GM18505 (cell line): Measurements from ENCODE around the gene PTPRG.

Experiments
- ATAC-seq: cut with Tn5 transposase; IDR thresholded peaks from one replicate; pipeline ENCODE4 v1.9.1; 2021; ENCODE audit not compliant: unreplicated experiment
- POLR2A ChIP-seq: IDR thresholded peaks from 4 replicates; pipeline ENCODE4 v1.6.1; 2011; ENCODE audit warnings: borderline replicate concordance; ENCODE audit not compliant: insufficient read depth, insufficient read length; ENCODE audit errors: extremely low read depth

Gene PTPRG

GRCh38 chr3:62159709-62160092 lies 598.3 kb downstream of the PTPRG start:
- no peak for ATAC-seq
- TF ChIP-seq POLR2A = no peak

- no peak for TF ChIP-seq POLR2A
- no peak for ATAC-seq
Observed at GRCh38 chr3:62161371-62161770, 600.0 kb downstream of the PTPRG start.

- ATAC-seq = no peak
- no peak for TF ChIP-seq POLR2A
Observed at GRCh38 chr3:62164196-62164595, 602.8 kb downstream of the PTPRG start.

GRCh38 chr3:62164746-62165145 lies 603.4 kb downstream of the PTPRG start:
- ATAC-seq = no peak
- TF ChIP-seq POLR2A = no peak

- no peak for TF ChIP-seq POLR2A
- ATAC-seq = no peak
Observed at GRCh38 chr3:62167566-62168262, 606.3 kb downstream of the PTPRG start.

GRCh38 chr3:62168356-62168755 lies 607.0 kb downstream of the PTPRG start:
- no peak for TF ChIP-seq POLR2A

GRCh38 chr3:62169906-62170660 lies 608.7 kb downstream of the PTPRG start:
- TF ChIP-seq POLR2A = no peak
- ATAC-seq = no peak

More at GRCh38 chr3:62168356-62168755, 607.0 kb downstream of the PTPRG start:
- no peak for ATAC-seq

GRCh38 chr3:62171789-62172188 lies 610.4 kb downstream of the PTPRG start:
- ATAC-seq = no peak
- TF ChIP-seq POLR2A = no peak

- ATAC-seq = no peak
- TF ChIP-seq POLR2A = no peak
Observed at GRCh38 chr3:62172199-62172598, 610.8 kb downstream of the PTPRG start.

- no peak for TF ChIP-seq POLR2A
- ATAC-seq = no peak
Observed at GRCh38 chr3:62173939-62174515, 612.7 kb downstream of the PTPRG start.

- no peak for ATAC-seq
- TF ChIP-seq POLR2A = no peak
Observed at GRCh38 chr3:62175161-62175560, 613.8 kb downstream of the PTPRG start.

GRCh38 chr3:62178032-62178431 lies 616.7 kb downstream of the PTPRG start:
- no peak for TF ChIP-seq POLR2A
- ATAC-seq = no peak

- ATAC-seq = no peak
- no peak for TF ChIP-seq POLR2A
Observed at GRCh38 chr3:62178739-62179600, 617.6 kb downstream of the PTPRG start.

- no peak for ATAC-seq
- TF ChIP-seq POLR2A = no peak
Observed at GRCh38 chr3:62180514-62180913, 619.1 kb downstream of the PTPRG start.

GRCh38 chr3:62183087-62183486 lies 621.7 kb downstream of the PTPRG start:
- no peak for TF ChIP-seq POLR2A
- ATAC-seq = no peak
